ENCODE results near the gene ANKRD10.

The ANKRD10 gene

DNA sequence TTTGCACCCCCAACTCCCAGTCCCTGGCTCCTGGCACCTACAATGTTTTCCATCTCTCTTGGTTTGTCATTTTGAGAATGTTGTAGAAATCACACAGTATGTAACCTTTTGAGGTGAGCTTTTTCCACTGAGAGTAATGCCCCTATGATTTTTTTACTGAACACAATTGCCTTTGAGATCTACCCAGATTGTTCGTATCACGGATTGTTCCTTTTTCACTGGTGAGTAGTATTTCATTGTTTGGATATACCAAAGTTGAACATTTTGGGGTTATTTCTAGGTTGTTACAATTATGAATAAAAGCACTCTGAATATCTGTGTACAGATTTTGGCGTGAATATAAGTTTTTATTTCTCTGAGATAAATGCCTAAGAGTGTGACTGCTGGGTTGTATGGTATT, 17.7 kb upstream of the ANKRD10 start:
- DNase-seq (no peak), ATAC-seq (no peak)
- H3K4me1 Mint-ChIP-seq, result peaks cover 2% of the 10 kb centered on the region
- peaks cover 49% of the 10 kb centered on the region for H3K9me3 Mint-ChIP-seq
- no peak overlapping the region for H3K4me3 Mint-ChIP-seq
- H3K27ac Mint-ChIP-seq, result no peak overlapping the region
- peaks cover 34% of the 10 kb centered on the region for H3K36me3 Mint-ChIP-seq (ENCODE audit: low read depth)
- peaks cover 28% of the 10 kb centered on the region for H3K27me3 Mint-ChIP-seq

DNA sequence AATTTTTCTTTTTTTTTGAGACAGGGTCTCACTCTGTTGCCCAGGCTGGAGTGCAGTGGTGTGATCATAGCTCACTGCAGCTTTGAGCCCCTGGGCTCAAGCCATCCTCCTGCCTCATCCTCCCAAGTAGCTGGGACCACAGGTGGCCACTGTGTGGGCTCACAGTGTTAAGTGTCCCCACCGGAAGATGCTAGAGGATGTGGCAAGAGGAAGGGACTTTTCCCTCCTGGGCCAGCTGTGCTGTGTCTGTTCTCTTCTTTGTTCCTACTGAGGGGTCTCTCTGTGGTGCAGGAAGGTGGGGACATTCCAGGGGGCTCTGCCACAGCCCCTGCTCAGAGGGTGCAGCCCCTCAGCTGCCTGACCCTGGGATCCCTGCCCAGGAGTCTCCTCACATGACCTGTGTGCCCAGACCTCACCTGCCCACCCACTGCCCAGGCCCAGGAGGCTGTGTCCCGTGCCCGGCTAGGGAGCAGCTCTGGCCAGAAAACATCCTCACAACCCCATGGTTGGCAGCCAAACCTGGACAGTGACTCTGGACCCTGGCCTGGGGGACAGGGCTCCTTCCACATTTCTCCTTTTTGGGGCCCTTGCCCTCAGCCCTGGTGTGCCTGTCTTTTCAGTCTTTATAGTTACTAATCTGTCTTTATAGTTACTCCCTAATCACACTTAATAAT, 14.4 kb upstream of the ANKRD10 start:
- DNase-seq (no peak), ATAC-seq (no peak)
- H3K4me3 Mint-ChIP-seq, result no peak overlapping the region
- H3K9me3 Mint-ChIP-seq, result peaks cover 20% of the 10 kb centered on the region
- H3K36me3 Mint-ChIP-seq (ENCODE audit: low read depth), result peaks cover 17% of the 10 kb centered on the region
- H3K27ac Mint-ChIP-seq, result no peak overlapping the region
- peaks cover 43% of the 10 kb centered on the region for H3K27me3 Mint-ChIP-seq
- H3K4me1 Mint-ChIP-seq, result peaks cover 2% of the 10 kb centered on the region

DNA sequence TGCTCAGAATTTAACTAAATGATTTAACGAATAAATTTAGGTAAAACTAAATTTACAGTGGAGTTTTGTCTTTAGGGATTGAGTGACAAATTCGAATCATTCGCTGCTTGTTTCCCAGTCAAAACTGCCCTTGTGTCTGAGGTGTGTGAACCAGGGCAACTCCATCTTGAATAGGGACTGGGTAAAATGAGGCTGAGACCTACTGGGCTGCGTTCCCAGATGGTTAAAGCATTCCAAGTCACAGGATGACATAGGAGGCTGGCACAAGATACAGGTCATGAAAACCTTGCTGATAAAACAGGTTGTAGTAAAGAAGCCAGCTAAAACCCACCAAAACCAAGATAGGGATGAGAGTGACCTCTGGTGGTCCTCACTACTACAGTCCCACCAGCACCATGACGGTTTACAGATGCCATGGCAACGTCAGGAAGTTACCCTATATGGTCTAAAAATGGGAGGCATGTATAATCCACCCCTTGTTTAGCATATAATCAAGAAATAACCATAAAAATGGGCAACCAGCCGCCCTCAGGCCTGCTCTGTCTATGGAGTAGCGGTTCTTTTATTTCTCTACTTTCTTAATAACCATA, 10.2 kb upstream of the ANKRD10 start:
- Mint-ChIP-seq H3K4me3 (no peak overlapping the region), H3K9me3 (no peaks in the 10 kb centered on the region)
- ATAC-seq, result no peak

DNA sequence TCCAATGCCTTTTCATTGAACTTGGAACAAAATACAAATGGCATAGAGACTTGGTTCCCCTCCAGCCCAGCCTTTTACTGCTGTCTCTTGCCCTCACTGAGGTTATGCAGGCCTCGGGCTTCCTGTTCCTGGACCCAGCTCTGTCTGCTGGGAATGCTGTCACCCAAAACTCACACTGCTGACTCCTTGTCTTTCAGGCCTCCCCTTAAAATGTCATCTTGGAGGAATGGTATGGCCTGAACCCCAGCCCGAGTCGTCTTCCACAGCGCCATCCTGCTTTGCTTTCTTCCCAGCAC, 9.7 kb upstream of the ANKRD10 start:
- Mint-ChIP-seq H3K27ac (no peak overlapping the region), H3K4me1 (peaks cover 26% of the 10 kb centered on the region), H3K36me3 (ENCODE audit: low read depth) (peaks cover 2% of the 10 kb centered on the region), H3K9me3 (no peaks in the 10 kb centered on the region), H3K27me3 (peaks cover 41% of the 10 kb centered on the region), H3K4me3 (no peak overlapping the region)
- ATAC-seq, result no peak
- no peak for DNase-seq

More for the DNA sequence above, 10.2 kb upstream of the ANKRD10 start:
- Mint-ChIP-seq H3K4me1 (peaks cover 23% of the 10 kb centered on the region), H3K36me3 (ENCODE audit: low read depth) (peaks cover 2% of the 10 kb centered on the region), H3K27ac (no peak overlapping the region), H3K27me3 (peaks cover 44% of the 10 kb centered on the region)
- no peak for DNase-seq

DNA sequence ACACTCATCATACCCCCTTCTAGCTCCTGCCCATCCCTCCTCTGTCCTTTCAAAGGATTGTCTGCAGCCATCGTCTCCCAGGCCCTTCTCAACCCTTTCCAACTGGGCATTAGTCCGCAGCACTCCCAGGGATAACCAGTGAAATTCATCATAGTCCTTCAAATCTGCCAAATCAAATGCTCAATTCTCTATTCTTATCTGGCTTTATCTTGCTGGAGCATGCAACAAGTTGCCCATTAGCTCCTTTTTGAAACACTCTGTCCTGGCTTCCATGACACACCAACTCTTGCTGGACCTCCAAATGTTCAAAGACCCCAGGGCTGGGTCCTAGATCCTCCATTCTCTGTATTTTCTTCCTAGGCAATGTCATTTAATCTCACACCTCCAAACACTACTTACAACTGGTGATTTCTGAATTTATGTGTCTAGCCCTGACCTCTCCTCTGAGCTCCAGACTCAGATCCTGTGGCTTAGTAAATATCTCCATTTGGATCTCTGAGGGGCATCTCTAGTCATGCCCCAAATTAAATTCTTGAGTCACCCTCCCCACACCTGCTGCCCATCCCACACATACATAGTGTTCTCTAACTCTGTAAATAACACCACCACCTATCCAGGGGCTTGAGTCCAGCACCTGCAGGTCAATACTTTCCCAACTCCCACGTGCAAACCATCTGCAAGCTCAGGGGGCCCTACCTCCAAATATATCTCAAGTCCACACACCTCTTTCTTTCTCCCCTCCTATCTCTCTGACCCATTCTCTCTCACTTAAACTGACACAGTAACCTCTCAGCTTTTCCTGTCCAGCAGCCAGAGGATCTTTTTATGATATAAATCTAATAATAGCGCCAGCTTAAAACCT, 9.1 kb upstream of the ANKRD10 start:
- peaks cover 2% of the 10 kb centered on the region for H3K36me3 Mint-ChIP-seq (ENCODE audit: low read depth)
- DNase-seq (no peak), ATAC-seq (no peak)
- H3K27ac Mint-ChIP-seq, result no peak overlapping the region
- H3K4me1 Mint-ChIP-seq, result peaks cover 25% of the 10 kb centered on the region
- H3K9me3 Mint-ChIP-seq, result no peaks in the 10 kb centered on the region
- H3K4me3 Mint-ChIP-seq, result no peak overlapping the region
- peaks cover 39% of the 10 kb centered on the region for H3K27me3 Mint-ChIP-seq

DNA sequence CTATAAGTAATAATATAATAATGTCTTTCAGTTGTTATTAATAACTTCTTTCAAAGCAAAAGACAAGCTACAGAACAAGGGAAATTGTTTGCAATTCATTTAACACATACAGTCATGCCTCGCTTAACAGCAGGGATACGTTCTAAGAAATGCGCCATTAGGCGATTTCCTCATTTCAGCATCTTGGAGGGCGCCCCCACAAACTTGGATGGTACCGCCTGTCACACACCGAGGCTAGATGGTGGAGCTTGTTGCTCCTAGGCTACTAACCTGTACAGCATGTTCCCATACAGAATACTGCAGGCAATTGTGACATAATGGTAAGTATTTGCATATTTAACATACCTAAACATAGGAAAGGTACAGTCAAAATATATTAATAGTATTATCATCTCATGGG, 8.2 kb upstream of the ANKRD10 start:
- DNase-seq, result no peak
- no peaks in the 10 kb centered on the region for H3K9me3 Mint-ChIP-seq
- H3K4me1 Mint-ChIP-seq, result peaks cover 23% of the 10 kb centered on the region
- ATAC-seq, result no peak
- H3K36me3 Mint-ChIP-seq (ENCODE audit: low read depth), result peaks cover 2% of the 10 kb centered on the region
- H3K4me3 Mint-ChIP-seq, result no peak overlapping the region
- H3K27ac Mint-ChIP-seq, result no peak overlapping the region
- H3K27me3 Mint-ChIP-seq, result peaks cover 32% of the 10 kb centered on the region

DNA sequence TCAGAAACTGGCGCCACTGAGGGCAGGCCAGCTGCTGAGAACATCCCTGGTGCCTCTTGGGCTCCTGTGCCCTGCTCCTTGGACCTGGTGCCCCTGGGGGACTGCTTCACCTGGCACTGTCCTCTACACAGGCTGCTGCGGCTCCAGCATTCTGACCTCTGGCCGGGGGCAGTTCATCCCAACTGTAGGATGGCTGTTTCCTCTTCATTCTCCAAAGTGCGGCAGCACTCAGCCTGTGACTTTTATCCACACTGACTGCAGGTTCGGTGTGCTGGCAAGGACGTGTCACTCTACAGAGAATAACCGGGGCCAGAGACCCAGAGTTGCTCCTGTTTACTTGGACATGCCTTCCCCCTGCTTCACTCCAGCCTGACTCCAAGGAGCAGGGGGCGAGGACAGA, 7.6 kb upstream of the ANKRD10 start:
- DNase-seq (no peak), ATAC-seq (no peak)
- Mint-ChIP-seq H3K36me3 (ENCODE audit: low read depth) (peaks cover 2% of the 10 kb centered on the region), H3K27ac (no peak overlapping the region), H3K4me3 (no peak overlapping the region), H3K27me3 (peaks cover 29% of the 10 kb centered on the region), H3K9me3 (no peaks in the 10 kb centered on the region), H3K4me1 (peaks cover 26% of the 10 kb centered on the region)

DNA sequence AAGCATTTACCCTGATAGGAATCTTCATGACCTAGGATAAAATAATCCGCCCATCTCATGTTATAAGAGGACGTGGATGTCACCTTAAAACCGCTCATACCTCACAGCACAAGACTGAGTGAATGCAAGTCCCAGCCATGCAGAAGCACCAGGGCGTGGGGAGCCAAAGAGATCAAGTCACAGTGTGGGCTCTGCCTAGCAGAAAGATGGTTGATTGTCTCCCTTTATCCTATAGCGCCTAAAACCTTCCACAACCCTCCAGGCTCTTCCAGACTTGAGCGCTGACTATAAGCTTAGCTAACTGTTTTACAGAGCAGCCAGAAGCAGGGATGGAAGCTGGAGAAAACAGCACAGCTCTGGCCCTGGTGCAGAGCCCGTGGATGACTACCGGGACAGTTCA, 6.8 kb upstream of the ANKRD10 start:
- Mint-ChIP-seq H3K36me3 (ENCODE audit: low read depth) (peaks cover 2% of the 10 kb centered on the region), H3K9me3 (no peaks in the 10 kb centered on the region)
- ATAC-seq, result peak; percentile 13

DNA sequence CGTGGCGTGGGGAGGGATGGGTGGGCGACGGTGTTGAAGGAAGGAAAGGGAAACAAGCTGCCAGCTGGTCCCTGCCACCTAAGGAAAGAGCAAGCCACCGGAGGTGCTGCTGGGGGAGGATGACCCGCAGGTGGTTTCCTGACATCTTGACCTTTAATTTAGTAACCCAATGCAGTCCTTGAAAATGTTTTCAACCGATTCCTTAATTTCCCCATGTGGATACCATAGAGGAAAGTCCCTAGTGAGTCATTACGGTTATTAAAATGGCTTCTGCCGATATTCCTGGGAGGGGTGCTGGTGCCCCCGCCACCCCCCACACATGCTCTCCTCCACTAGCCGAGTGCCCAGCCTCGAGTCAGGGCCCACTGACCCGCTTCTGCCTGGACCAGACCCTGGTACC, 6.3 kb upstream of the ANKRD10 start:
- peaks cover 19% of the 10 kb centered on the region for H3K27me3 Mint-ChIP-seq
- H3K9me3 Mint-ChIP-seq, result no peaks in the 10 kb centered on the region
- DNase-seq (peak; percentile 43), ATAC-seq (peak; percentile 62)
- H3K4me1 Mint-ChIP-seq, result peaks cover 38% of the 10 kb centered on the region
- H3K36me3 Mint-ChIP-seq (ENCODE audit: low read depth), result peaks cover 2% of the 10 kb centered on the region
- H3K27ac Mint-ChIP-seq, result no peak overlapping the region
- peak overlapping the region; percentile 5 for H3K4me3 Mint-ChIP-seq

More for the DNA sequence above, 6.8 kb upstream of the ANKRD10 start:
- no peak for DNase-seq
- Mint-ChIP-seq H3K27ac (no peak overlapping the region), H3K4me3 (no peak overlapping the region), H3K27me3 (peaks cover 21% of the 10 kb centered on the region), H3K4me1 (peaks cover 33% of the 10 kb centered on the region)

DNA sequence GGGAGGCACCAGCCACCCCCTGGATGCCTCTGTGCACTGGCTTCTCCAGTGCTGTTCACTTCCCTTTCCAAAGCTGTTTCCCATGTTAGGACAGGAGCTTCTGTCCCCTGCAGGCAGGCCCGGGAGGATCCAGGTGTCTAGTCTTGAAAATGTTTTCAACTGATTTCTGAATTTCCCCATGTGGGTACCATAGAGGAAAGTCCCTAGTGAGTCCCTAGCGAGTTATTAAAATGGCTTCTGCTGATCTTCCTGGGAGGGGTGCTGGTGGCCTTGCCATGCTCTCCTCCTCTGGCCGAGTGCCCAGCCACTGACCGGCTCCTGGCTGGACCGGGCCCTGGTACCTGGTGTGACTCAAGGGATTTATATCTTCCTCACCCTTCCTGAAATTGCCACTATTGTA, 5.2 kb upstream of the ANKRD10 start:
- peaks cover 17% of the 10 kb centered on the region for H3K27me3 Mint-ChIP-seq
- DNase-seq, result no peak
- H3K9me3 Mint-ChIP-seq, result no peaks in the 10 kb centered on the region
- no peak for ATAC-seq
- peaks cover 41% of the 10 kb centered on the region for H3K4me1 Mint-ChIP-seq
- H3K4me3 Mint-ChIP-seq, result no peak overlapping the region
- H3K36me3 Mint-ChIP-seq (ENCODE audit: low read depth), result peaks cover 2% of the 10 kb centered on the region
- H3K27ac Mint-ChIP-seq, result peak overlapping the region; percentile 61

DNA sequence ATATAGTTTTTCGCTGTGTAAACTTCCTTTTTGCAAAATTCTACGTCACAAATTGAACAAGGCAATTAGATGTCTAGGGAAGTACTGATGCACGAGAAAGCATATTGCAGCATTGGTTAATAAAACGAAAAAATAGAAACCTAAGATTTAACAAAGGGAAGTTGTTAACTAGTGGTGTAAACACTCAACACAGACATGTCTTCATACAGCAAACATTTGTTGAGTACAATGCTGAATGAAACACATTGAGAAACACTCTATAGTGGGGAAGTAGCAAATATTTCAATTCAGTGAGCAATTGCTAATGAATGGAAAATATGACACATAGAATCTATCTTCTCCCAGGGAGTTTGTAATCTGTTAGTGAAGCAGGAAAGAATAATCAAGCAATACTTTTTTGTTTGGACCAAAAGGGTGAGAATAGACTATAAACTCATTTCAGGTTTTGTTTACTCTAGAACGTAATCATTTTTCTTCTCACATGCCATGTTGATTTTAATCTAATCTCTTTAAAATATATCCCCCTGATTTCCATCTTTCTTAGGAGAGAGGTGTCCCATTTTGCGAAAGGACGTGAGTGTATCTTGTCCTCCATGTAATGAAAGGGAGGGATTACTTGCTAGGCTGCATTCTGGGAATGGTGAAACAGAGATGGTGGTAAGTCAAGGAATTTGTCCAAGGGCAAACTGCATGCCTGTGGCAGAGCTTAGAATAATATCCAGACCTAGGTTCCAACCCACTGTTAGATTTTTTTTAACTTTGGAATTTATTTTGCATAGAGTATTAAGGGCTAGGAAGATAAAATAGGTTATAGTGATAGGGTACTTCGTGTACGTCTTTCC, 1.7 kb upstream of the ANKRD10 start:
- peak overlapping the region; percentile 91 for H3K27ac Mint-ChIP-seq
- peaks cover 17% of the 10 kb centered on the region for H3K36me3 Mint-ChIP-seq (ENCODE audit: low read depth)
- H3K4me3 Mint-ChIP-seq, result peak overlapping the region; percentile 91
- H3K27me3 Mint-ChIP-seq, result peaks cover 2% of the 10 kb centered on the region
- DNase-seq (no peak), ATAC-seq (no peak)
- H3K4me1 Mint-ChIP-seq, result peaks cover 56% of the 10 kb centered on the region
- H3K9me3 Mint-ChIP-seq, result no peaks in the 10 kb centered on the region

DNA sequence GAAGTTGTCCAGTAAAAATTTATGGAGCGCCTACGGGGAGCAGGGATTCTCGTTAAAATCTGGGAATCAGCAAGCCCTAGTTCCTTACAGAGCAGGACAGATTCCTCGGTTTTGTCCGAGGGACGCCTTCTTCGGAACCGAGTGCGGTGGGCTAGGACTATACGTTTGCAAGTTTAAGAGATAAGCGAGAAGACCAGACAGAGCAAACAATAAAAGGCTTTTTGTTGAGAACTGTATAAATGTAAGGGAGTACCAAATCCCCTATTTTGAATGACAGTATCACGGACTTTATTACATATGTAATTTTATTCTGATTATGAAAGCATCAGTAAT, 971 bp upstream of the ANKRD10 start:
- DNase-seq (no peak), ATAC-seq (no peak)
- Mint-ChIP-seq H3K4me3 (peak overlapping the region; percentile 91), H3K36me3 (ENCODE audit: low read depth) (peaks cover 18% of the 10 kb centered on the region), H3K9me3 (no peaks in the 10 kb centered on the region), H3K4me1 (peaks cover 53% of the 10 kb centered on the region), H3K27me3 (no peaks in the 10 kb centered on the region), H3K27ac (peak overlapping the region; percentile 91)

DNA sequence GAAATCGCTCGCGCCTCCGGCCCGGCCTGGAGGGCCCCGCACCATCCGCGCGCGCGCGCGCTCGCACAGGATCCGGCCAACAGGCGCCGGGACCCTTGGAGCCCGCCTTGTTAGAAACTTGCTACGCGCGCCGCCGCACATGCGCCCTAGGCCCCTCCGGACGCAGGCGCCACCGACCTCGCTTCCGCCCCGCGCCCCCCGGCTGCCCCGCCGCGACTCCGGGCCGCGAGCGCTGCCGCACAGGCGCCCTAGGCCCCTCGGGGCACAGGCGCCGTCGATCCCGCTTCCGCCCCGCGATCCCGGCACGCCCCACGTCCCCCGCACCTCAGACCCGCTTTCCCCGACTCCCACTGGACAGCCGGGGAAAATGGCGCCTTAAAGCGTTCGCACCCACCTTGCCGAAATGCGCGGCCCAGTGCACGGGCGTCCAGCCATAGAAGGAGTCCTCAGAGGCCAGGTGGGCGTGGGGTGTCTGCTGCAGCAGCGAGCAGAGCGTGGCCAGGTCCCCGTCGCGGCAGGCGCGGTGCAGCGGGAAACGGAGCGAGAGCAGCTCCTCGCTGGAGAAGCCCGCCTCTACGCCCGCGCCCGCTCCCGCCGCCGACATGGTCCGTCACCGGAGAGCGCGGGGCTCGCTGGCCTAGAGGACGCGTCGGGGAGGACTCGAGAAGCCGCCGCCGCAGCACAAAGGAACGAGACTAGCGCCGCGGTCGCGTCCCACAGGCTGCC, 375 bp downstream of the ANKRD10 start:
- ATAC-seq, result peak; percentile 46
- peak; percentile 85 for DNase-seq

DNA sequence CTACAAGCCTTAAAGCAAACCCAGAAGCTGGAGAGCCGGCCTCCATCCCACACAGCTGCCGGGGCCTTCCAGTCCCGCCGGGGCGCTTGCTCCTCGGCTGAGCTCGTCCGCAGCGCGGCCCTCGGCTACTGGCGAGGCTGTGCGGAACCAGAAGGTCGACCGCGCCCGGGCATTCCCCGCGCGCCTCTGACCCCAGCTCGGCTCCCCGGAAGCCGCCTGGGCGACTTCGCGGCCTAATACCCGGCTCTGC, 863 bp downstream of the ANKRD10 start:
- ATAC-seq (no peak), DNase-seq (no peak)
- Mint-ChIP-seq H3K27ac (peak overlapping the region; percentile 89), H3K36me3 (ENCODE audit: low read depth) (peaks cover 34% of the 10 kb centered on the region), H3K9me3 (no peaks in the 10 kb centered on the region), H3K4me3 (peak overlapping the region; percentile 91), H3K4me1 (peaks cover 61% of the 10 kb centered on the region), H3K27me3 (no peaks in the 10 kb centered on the region)

More for the DNA sequence above, 375 bp downstream of the ANKRD10 start:
- H3K4me3 Mint-ChIP-seq, result peak overlapping the region; percentile 91
- no peaks in the 10 kb centered on the region for H3K27me3 Mint-ChIP-seq
- peaks cover 29% of the 10 kb centered on the region for H3K36me3 Mint-ChIP-seq (ENCODE audit: low read depth)
- H3K9me3 Mint-ChIP-seq, result no peaks in the 10 kb centered on the region
- H3K27ac Mint-ChIP-seq, result peak overlapping the region; percentile 90
- peaks cover 56% of the 10 kb centered on the region for H3K4me1 Mint-ChIP-seq
